Fibroblast of mammary gland (primary cell): Measurements from ENCODE around the gene RAD51D.

Source experiments
- DNase-seq: peaks from one replicate; pipeline ENCODE4 v3.0.0-alpha.2; 2010; ENCODE audit warnings: low read depth
- H3K4me3 ChIP-seq: 2 replicates; pipeline ENCODE4 v1.5.1; 2011; ENCODE audit warnings: low read depth, mild to moderate bottlenecking, low read length, moderate library complexity; ENCODE audit not compliant: control insufficient read depth
- TF ChIP-seq, protein P1 (sequence below): conservative IDR thresholded peaks from 2 replicates; pipeline ENCODE4 v1.5.1; 2011; ENCODE audit warnings: low read depth, low read length, inconsistent platforms; ENCODE audit not compliant: control insufficient read depth, insufficient read depth

The RAD51D gene

DNA sequence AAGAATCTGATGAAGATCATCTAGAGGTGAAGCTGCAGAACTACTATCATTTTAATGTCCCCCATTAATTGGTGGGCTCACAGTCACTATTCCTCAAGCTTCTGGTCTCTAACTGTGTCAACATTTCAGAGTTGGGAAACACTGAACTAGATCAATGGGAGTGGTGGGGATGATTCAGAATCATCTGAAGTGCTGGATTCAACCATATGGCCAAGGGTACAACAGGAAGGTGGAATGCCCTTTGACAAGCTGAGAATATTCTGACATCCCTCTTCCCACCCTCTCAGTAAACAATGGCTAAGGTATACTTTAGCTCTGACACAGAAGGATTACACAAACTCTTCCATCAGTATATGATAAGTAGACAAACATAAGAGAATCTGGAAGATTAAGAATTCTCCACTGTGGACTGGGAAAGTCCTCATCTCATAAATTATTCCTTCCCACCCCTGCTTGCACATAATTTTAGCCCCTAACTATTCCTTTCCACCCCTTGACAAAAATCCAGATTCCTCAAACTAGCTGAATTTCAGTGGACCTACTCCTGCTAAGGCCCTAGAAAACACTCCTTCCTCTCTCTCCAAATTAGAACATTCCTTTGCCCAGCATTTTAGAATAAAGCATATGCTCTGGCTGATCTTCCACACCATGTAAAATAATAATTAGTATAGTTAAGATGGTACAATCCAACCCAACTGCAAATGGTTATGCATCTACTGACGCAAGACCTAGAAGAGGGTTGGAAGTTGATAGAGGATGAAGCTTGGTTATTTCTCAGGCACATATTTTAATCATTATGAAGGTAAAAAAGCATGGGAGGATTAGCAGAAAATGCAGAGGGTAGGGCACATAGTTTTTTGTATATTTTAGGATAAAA lies 39.9 kb downstream of the RAD51D start:
- peak; percentile 87 for DNase-seq
- TF ChIP-seq, protein P1, sequence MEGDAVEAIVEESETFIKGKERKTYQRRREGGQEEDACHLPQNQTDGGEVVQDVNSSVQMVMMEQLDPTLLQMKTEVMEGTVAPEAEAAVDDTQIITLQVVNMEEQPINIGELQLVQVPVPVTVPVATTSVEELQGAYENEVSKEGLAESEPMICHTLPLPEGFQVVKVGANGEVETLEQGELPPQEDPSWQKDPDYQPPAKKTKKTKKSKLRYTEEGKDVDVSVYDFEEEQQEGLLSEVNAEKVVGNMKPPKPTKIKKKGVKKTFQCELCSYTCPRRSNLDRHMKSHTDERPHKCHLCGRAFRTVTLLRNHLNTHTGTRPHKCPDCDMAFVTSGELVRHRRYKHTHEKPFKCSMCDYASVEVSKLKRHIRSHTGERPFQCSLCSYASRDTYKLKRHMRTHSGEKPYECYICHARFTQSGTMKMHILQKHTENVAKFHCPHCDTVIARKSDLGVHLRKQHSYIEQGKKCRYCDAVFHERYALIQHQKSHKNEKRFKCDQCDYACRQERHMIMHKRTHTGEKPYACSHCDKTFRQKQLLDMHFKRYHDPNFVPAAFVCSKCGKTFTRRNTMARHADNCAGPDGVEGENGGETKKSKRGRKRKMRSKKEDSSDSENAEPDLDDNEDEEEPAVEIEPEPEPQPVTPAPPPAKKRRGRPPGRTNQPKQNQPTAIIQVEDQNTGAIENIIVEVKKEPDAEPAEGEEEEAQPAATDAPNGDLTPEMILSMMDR: no peak
- no peak overlapping the region for H3K4me3 ChIP-seq

DNA sequence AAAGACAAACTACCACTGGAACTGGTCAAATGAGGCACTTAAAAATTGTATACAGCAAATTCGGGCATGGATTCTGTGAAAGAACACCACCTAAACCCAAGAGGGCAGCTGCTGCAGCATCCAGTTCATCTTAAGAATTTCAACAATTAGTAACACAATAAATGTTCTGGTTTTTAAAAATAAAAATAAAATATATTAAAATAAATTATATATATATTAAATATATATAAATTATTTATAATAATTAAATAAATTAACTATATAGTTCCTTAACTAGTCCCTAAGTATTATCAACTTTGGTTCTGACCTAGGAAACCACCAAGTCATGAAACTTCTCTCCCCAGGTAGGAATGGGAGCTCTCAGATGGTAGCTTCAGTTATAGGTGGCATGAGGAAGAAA lies 42.8 kb downstream of the RAD51D start:
- TF ChIP-seq, protein P1: no peak
- no peak overlapping the region for H3K4me3 ChIP-seq
- DNase-seq: no peak

DNA sequence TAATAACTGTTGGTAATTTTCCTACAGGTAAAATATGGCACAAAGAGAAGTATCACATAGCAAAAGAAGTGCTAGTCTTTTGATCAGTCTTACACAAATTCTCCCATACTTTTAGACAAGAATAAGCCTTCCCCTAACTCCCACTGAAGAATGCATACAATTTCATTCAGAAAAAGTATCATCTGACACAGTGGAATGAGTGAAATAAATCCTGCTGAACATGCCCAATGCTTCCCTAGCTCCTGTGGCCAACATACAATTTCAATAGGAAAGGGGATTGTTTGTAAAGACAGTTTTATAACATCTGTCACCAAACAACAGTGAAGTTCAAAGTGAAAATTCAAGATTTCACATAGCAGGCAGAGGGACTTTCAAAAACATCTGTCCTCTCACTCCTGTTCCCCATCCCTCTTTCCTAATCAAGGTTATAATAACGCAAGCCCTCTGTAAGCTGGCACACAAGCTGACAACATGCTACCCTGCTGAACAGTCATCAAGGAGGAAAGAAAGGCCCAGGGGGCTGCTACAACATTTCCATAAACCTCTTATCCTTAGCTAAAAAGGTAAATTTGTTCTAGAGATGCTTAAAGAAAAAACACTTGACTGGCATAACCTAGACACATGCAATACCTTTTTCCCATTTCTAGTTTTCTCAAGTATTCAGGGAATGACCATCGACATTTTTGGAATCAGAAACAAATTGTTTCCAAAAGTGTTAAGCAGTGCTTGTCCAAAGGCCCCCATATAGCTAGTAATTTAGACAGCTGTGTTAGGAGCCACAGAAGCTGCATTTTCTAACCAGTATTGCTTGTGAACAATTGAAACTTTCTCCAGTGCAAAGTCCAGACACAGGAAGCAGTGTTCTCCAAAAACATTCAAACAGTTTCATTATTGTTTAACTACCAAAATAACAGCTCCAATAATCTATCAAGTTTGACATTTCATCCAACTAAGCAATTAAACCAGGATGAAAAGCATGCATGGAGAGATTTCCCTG lies 44.7 kb downstream of the RAD51D start:
- TF ChIP-seq, protein P1: no peak
- DNase-seq: no peak
- no peak overlapping the region for H3K4me3 ChIP-seq

DNA sequence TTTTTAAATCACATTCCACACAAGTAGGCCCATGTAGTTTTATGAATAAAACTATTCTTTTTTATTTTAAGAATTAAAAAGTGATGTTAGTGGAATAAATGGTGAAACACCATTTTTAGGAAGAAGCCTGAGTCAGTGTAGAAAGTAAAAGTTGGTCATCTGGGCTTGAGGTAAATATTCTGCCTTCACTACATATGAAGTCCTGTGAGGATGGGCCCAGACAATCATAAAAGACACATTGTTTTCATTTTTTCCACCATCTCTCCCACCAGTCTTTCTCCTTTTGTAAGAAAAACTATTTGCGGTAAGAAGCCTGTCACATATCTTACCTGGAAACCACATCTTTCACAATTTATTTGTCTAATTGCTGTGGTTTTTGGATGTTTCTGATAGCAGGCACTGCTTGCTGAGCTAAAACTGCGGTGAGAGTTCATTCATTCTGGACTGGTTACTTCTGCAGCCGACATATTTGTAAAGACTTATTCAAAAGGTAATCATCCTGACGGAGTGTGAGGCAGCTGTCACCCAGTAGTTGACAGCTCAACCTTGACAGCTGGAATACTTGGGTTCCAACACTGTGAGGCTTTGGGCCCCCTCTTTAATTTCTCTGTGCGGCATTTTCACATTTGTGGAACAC lies 45.6 kb downstream of the RAD51D start:
- TF ChIP-seq, protein P1: no peak
- no peak overlapping the region for H3K4me3 ChIP-seq
- DNase-seq: no peak

DNA sequence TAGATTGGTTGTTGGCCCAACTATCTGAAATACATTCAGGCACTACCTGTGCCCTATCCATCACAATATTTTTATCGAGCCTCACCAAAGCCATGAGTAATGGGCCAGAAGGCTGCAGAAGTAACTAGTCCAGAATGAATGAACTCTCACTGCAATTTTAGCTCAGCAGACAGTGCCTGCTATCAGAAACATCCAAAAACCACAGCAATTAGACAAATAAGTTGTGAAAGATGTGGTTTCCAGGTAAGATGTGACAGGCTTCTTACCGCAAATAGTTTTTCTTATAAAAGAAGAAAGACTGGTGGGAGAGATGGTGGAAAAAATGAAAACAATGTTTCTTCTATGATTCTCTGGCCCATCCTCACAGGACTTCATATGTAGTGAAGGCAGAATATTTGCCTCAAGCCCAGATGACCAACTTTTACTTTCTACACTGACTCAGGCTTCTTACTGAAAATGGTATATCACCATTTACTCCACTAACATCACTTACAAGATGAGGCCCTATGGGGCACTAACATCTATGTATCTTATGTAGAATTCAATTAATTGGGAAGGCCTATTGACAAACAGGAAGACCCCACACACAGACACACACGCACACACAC lies 46.4 kb downstream of the RAD51D start:
- no peak for DNase-seq
- H3K4me3 ChIP-seq: no peak overlapping the region
- TF ChIP-seq, protein P1: no peak

DNA sequence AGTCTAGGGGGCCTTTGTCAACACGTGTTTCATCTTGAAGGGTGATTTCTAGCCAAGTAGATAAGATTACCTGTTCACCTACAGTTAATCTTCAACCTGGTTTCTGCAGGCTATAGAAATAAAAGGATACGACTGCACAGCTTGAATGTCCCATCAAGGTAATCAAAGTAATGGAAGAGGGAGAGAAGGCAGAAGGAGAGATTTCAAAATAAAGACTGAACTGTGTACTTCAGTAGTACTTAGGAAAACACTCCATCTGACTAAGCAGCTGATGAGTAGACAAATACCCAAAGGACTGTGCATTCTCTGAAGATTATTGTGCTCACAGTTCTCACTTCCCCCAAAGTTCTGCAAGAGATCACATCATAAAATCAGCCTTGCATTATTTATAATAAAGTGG lies 50.3 kb downstream of the RAD51D start:
- peak; percentile 85 for DNase-seq
- H3K4me3 ChIP-seq: no peak overlapping the region
- TF ChIP-seq, protein P1: no peak
